Endometrial microvascular endothelial cells (primary cell): ENCODE results near the gene NDUFB4. TPM values are rescaled to one million over a fixed set of nuclear protein-coding genes. Genes with fewer than 3 reads are reported as not detected.
"Not testable (repeated sequence)": the region's sequence is repeated elsewhere in the genome, so short reads cannot be mapped to it uniquely, and the experiment has no call there.

ENCODE experiments used
- in situ Hi-C: cut with HindIII; loops from 2 replicates; pipeline ENCODE4 v1.10.0; 2017; ENCODE audit warnings: low sequenced_read_pairs, low pct_unique_long_range_greater_than_20kb; ENCODE audit errors: inconsistent ontology term
- total RNA-seq: library from RNA; depleted of rRNA; stranded (reverse); fragments of >200 nt; gene quantifications from one replicate; pipeline ENCODE4 v1.2.3, GENCODE V29; 2015; ENCODE audit errors: inconsistent ontology term

The NDUFB4 gene
- total RNA-seq, 1 donor from 2014 or later, result 114 TPM

DNA sequence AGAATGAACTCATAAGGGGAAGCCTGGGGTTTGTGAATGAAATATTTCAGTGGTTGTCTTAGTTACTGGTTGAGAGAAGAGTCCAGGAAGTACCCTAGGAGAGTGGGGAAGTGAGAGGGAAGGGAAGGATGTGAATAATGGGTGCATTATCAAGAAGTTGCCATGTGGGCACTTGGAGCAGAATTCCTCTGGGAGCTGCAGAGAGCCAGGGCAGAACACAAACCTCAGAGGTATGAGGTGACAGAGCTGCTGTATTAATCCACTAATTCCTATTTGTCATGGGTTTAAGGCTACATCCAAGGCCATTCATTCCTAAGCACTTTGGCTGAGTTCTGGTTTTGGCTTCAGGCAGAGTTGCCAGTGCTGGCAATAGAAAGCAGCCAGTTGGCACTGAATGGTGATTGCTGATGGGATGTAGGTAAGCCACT, 29.0 kb downstream of the NDUFB4 start:
- in situ Hi-C loops, result no loop called here

DNA sequence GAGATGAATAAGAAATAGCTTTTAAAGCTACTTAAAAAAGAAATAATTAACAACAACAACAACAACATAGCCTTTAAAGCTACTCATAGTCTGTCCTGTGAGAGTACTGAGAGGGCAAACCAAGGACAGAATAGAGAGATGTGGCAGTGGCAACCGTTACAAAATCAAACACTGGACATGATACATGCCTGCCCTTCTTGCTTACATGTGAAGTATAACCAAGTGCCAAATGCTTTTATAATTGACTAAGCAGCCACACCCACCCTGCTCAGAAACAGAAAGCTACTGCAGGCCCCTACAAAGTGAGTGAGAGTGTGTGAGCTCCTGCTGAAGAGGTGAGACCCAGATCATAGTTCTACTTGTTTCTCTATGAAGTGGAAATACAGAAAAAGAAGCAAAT, 38.4 kb downstream of the NDUFB4 start:
- in situ Hi-C loops, result no loop called here

DNA sequence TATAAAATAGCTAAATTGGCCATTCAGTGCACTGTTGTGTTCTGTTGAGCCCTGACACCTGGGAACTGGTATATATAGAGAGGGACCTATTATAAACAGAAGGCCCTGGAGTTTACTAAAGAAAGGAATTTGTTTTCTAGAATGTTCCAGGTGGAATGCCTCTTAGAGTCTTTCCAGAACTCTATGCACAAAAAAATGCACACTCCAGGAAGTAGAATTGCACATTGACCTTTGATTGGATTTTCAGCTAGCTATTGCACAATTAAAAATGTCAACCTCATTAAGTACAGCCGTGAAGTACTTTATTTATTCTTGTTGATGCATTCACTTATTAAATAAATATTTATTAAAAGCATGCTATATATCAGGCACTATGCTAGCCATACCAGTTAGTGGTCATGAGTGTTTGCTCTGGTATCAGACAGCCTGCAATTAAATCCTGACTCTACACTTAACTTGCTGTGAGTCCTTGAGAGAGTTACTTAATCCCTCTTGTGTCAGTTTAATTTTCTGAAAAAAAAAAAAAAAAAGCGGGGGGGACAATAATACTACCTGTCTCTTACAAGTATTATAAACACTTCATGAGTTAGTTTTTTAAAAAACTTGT, 40.8 kb downstream of the NDUFB4 start:
- in situ Hi-C loops, result no loop called here

DNA sequence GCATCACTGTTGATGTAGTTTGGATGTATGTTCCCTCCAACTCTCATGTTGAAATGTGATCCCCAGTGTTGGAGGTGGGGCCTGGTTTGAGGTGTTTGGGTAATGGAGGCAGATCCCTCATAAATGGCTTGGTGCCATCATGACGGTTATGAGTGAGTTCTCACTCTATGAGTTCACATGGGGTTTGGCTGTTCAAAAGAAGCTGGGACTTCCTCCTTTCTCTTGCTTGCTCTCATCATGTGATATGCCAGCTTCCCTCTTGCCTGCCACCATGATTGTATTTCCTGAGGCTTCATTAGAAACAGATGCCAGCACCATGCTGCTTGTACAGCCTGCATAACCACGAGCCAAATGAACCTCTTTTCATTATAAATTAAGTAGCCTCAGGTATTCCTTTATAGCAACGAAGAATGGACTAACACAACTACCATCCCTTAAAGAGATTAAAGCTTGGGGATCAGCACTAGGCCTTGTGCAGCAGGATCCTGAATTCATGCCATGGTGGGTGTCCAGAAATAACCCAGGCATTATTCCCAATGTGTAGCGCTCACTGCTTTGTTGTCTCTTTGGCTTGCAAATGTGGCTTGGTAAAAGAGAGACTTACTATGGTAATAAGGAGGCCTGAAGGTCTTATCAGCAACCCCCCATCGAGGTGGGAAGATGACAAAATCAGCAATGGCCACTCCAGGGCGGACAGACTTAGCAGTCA, 41.9 kb downstream of the NDUFB4 start:
- in situ Hi-C loops, result no loop called here

DNA sequence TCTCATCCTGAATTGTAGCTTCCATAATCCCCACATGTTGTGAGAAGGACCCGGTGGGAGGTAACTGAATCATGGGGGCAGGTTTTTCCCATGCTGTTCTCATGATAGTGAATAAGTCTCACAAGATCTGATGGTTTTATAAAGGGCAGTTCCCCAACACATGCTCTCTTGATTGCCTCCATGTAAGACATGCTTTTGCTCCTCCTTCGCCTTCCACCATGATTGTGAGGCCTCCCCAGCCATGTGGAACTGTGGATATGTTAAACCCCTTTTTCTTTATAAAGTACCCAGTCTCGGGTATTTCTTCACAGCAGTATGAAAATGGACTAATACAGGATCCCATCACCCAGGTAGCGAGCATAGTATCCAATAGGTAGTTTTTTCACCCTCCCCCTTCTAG, 42.7 kb downstream of the NDUFB4 start:
- in situ Hi-C loops, result not testable (repeated sequence)

DNA sequence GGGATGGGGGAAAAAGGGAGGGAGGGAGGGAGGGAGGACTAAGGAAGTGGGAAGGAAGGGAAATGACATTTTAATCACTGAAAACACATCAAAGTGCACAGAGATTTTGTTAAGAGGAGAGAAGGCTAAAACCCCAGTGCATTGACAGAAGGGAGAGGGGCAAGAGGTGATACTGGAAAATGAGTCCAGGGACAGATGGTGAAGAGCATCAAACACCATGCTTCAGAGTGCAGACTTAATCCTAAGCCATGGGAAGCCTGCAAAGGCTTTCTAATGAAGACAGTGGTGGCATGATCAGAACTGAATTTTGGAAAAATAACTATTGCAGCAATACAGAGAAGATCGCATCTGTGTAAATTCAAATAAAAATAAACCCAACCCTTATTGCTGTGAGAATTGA, 44.1 kb downstream of the NDUFB4 start:
- in situ Hi-C loops, result no loop called here

GRCh38 chr3:120641696-120642246, 45.6 kb downstream of the NDUFB4 start:
- in situ Hi-C loops, result no loop called here

GRCh38 chr3:120642368-120642948, 46.3 kb downstream of the NDUFB4 start:
- in situ Hi-C loops, result no loop called here

DNA sequence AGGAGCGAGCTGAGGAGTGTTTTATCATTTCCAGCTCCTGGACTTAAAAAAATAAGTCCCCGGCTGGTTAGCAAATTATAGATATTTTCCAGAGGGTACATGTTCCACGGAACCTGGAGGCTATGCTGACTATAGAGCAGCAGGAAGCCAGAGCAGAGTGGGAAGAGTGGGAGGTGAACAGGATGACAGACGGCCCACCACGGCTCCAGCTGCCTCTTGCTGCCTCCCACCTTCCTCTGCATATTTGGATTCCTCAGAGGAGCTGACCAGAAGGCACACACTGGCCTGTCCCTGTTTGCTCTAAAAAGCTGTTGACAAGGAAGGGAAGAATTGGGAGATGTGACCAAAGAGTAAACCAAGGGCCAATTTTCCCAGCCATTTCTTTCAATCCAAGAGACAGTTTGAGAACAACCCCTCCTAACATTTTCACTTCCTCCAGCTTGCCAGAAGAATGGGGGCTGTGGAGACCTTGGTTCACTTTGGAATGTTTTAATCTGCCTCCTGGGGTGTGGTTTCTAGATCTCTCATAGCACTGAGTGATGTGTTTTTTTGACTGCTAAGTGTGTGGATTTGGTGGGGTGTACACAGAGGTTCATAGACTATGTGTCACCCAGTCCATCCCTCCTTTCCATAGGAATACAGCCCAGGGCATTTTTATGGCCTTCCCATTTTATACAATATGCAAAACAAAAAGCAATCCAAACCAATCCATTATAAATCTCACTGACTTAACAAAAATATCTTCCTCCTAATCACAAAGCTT, 49.1 kb downstream of the NDUFB4 start:
- in situ Hi-C loops, result no loop called here

DNA sequence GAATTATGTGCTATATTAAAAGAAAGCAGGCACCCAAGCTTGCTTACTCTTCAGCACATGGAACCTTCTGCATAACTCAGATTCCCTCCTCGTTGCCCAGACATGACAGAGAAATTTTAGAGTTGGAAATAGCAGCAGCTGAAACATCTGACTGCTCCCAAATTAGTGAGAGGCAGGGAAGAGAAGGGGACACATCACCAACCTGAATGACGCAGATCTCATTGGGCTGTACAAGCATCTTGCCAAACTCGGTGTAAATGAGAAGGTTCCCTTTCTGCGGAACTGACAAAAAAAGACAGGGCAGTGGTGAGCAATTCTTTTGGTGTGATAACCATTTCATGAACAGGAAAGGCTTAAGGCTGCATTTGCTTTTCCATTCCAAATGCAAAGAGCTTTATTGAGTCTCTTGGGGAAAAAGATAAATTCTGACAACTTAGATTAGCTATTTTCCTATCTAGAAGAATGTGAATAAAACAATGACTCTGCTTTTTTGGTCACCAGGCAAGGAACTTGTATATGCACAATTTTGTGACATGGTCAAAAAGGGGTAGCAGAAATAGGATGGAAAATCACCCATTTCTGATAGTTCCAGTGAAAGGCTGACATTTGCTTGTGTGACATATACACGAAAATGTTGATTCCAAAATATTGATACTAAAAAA, 50.8 kb downstream of the NDUFB4 start:
- in situ Hi-C loops, result no loop called here

- in situ Hi-C loops, result no loop called here
These were observed 52.2 kb downstream of the NDUFB4 start for GRCh38 chr3:120648290-120648689.

- in situ Hi-C loops, result no loop called here
These were observed 53.7 kb downstream of the NDUFB4 start for GRCh38 chr3:120649830-120650233.

DNA sequence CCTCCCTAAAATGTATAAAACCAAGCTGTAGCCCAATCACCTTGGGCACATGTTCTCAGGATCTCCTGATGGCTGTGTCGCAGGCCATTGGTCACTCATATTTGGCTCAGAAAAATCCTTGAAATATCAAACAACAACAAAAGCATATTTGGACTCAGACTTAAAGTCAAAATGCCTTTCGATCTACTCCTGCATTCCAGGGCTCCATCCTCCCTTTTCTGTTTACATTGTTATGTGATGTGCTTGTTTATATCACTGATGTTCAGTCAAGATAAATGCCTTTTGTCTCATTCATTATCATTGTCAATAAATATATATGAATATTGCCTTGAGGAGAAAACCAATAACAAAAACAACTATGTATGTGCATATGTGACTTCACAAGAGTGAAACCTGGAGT, 54.2 kb downstream of the NDUFB4 start:
- in situ Hi-C loops, result no loop called here

Other genes with a start within 250 kb of the NDUFB4 start
- gene LRRC58, start 247.0 kb upstream of the NDUFB4 start, total RNA-seq, result 26.1 TPM
- 534 TPM for gene FSTL1, start 145.3 kb upstream of the NDUFB4 start, total RNA-seq
- not detected for gene HGD, start 85.9 kb downstream of the NDUFB4 start, total RNA-seq
- 16.8 TPM for gene RABL3, start 146.2 kb downstream of the NDUFB4 start, total RNA-seq
- gene GTF2E1, start 146.4 kb downstream of the NDUFB4 start, total RNA-seq, result 41.6 TPM